ENCODE data around the gene GNAI3. TPM values are rescaled to one million over a fixed set of nuclear protein-coding genes. Genes with fewer than 3 reads are reported as not detected.

Gene GNAI3
- total and polyA plus RNA-seq, 10 of the 15 experiments (the other 5 are each of a cell fraction or from before 2014, with no cell fraction given): 5.9 to 13.8 (median 8.0) TPM

DNA sequence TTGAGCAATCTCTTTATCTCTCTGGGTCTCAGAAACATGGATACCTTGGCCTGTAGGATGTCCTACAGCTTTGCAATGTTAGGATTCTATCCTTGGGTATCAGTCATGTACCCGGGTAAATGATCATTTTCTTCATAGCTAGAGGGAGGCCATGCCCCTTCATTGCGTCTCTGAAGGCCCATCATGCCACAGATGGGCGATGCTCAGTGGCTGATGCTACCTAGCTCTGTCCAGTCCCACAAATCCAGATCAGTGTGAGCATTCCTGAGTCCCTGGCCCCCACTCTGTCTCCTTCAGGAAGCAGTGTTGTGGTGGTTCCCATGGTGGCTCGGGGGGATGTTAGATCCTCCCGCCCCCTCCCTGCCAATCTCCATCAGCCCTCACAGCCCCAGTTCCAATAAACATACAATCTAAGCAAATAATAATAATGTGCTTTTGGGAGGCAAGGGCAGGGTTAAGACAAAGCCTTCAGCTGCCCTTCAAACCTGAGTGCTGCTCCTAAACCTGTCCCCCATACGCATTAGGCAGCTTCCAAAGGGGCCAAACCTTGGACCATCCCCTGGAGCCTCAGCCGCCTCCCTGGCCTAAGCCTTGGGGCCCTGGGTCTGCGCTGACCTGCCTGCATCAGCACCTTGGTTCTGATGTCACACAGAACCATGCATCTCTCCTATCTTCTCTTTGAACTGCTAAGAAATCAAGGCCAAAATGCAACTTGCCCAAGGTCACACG is 9.4 kb upstream of the GNAI3 start:
- H3K4me3 ChIP-seq: no peak overlapping the region
- CTCF ChIA-PET: interaction anchor here (0.5 to 21.3 kb wide), 7 partner anchors 8 to 446 kb away, joined by 3 to 1280 read pairs (median 5); partner anchors contain the start of genes AHCYL1, AMIGO1 and CYB561D1
- no peaks in the 10 kb centered on the region for H3K27me3 ChIP-seq (replicated peaks in 1 of 2; ENCODE audit: control insufficient read depth in 2 of 2, insufficient read depth in 2 of 2, low read length in 1 of 2)
- TF ChIP-seq KDM1A (IDR thresholded peaks at IDR 0.05; ENCODE audit: borderline replicate concordance): no peak
- TF ChIP-seq FOXK2 (IDR thresholded peaks at IDR 0.05): no peak
- TF ChIP-seq, protein P1, sequence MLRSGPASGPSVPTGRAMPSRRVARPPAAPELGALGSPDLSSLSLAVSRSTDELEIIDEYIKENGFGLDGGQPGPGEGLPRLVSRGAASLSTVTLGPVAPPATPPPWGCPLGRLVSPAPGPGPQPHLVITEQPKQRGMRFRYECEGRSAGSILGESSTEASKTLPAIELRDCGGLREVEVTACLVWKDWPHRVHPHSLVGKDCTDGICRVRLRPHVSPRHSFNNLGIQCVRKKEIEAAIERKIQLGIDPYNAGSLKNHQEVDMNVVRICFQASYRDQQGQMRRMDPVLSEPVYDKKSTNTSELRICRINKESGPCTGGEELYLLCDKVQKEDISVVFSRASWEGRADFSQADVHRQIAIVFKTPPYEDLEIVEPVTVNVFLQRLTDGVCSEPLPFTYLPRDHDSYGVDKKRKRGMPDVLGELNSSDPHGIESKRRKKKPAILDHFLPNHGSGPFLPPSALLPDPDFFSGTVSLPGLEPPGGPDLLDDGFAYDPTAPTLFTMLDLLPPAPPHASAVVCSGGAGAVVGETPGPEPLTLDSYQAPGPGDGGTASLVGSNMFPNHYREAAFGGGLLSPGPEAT (IDR thresholded peaks at IDR 0.05; ENCODE audit: low read depth): no peak
- no peak for TF ChIP-seq WRNIP1 (IDR thresholded peaks at IDR 0.05; ENCODE audit: borderline replicate concordance, low read depth, low read length)
- ATAC-seq: no peak
- DNase-seq (ENCODE audit: low read depth, low spot score): no peak
- no peaks in the 10 kb centered on the region for H4K20me1 ChIP-seq (ENCODE audit: control insufficient read depth, insufficient read depth)
- H3K4me1 ChIP-seq (ENCODE audit: control insufficient read depth, insufficient read depth, low read length): no peaks in the 10 kb centered on the region
- RAD21 ChIA-PET (ENCODE audit: unreplicated experiment): interaction anchor here (0.8 to 1.7 kb wide), 2 partner anchors 9 to 235 kb away, joined by 3 to 5 read pairs; partner anchors contain the start of gene GNAI3
- SMC1A ChIA-PET (ENCODE audit: uncharacterized antibody, unreplicated experiment): interaction anchor here (2.5 kb wide), 1 partner anchor 9 kb away, joined by 10 read pairs; no protein-coding TSS in a partner anchor
- 39% methylated on average over 9 of the region's 9 CpGs for WGBS (ENCODE audit: insufficient coverage, insufficient replicate concordance, low lambda C conversion rate, missing lambda C conversion rate)
- POLR2A ChIA-PET: interaction anchor here (1.1 kb wide), 1 partner anchor 20 kb away, joined by 3 read pairs; no protein-coding TSS in a partner anchor
- no peaks in the 10 kb centered on the region for H3K9me3 ChIP-seq (replicated peaks; ENCODE audit: control insufficient read depth, insufficient read depth, low read length)
- intact Hi-C loops (cut with micrococcal nuclease; ENCODE audit: unreplicated experiment): no loop called here
- no peak overlapping the region for H2AFZ ChIP-seq (ENCODE audit: control insufficient read depth, low read depth, low read length)
- FAIRE-seq: no peak
- H3K79me2 ChIP-seq (ENCODE audit: control insufficient read depth, insufficient read depth, low read length): no peaks in the 10 kb centered on the region
- H3K4me2 ChIP-seq (ENCODE audit: control insufficient read depth, insufficient read depth): no peak overlapping the region
- no peak overlapping the region for H3K27ac ChIP-seq (ENCODE audit: control insufficient read depth, insufficient read depth)
- no peak overlapping the region for H3K9ac ChIP-seq (ENCODE audit: control insufficient read depth, insufficient read depth, low read length)
- in situ Hi-C loops (cut with MboI): no loop called here
- no peaks in the 10 kb centered on the region for H3K36me3 ChIP-seq (ENCODE audit: control insufficient read depth in 2 of 2, insufficient read depth in 2 of 2, low read length in 1 of 2)
- BruUV-seq (replicated peaks): no TSS peak
